ENCODE results near the gene ARFGEF2. TPM values are rescaled to one million over a fixed set of nuclear protein-coding genes. Genes with fewer than 3 reads are reported as not detected.

The ARFGEF2 gene
- polyA plus RNA-seq, 1 donor from 2014 or later, result 19.8 TPM

- Histone ChIP-seq H3K9ac (ENCODE audit: low read length) (no peak overlapping the region), H3K27ac (ENCODE audit: low read length) (no peak overlapping the region), H3K27me3 (ENCODE audit: insufficient read depth, low read depth, low read length) (no peaks in the 10 kb centered on the region), H3K9me2 (ENCODE audit: insufficient read depth, low read length) (no peaks in the 10 kb centered on the region), H3K4me3 (ENCODE audit: low read length) (no peak overlapping the region), H3K9me3 (ENCODE audit: low read length) (no peaks in the 10 kb centered on the region), H3F3A (ENCODE audit: insufficient read depth, low read length, poor library complexity, severe bottlenecking) (no peaks in the 10 kb centered on the region), H3K36me3 (ENCODE audit: insufficient read depth, low read length) (no peaks in the 10 kb centered on the region), H4K20me1 (ENCODE audit: insufficient read depth) (no peaks in the 10 kb centered on the region), H3K4me2 (ENCODE audit: low read length) (no peak overlapping the region), H3K79me2 (replicated peaks; ENCODE audit: insufficient read depth, low read length) (no peaks in the 10 kb centered on the region), H2AFZ (ENCODE audit: low read depth, low read length) (no peak overlapping the region)
- no peak for TF ChIP-seq EZH2 (IDR thresholded peaks at IDR 0.05; ENCODE audit: borderline replicate concordance, insufficient read depth, low read length, poor library complexity, severe bottlenecking)
- TF ChIP-seq TAF1 (IDR thresholded peaks at IDR 0.05; ENCODE audit: low read depth), result no peak
- TF ChIP-seq RAD21 (conservative IDR thresholded peaks at IDR 0.05), result no peak
- no peak for TF ChIP-seq REST (IDR thresholded peaks at IDR 0.05; ENCODE audit: borderline replicate concordance)
- TF ChIP-seq POLR2AphosphoS5 (IDR thresholded peaks at IDR 0.05), result no peak
- no peak for TF ChIP-seq CTCF (IDR thresholded peaks at IDR 0.05; ENCODE audit: poor library complexity, severe bottlenecking)
- no peak for TF ChIP-seq SMC3 (conservative IDR thresholded peaks at IDR 0.05; ENCODE audit: poor library complexity)
- TF ChIP-seq MXI1 (conservative IDR thresholded peaks at IDR 0.05; ENCODE audit: poor library complexity, severe bottlenecking), result no peak
- no peak for TF ChIP-seq EP300 (conservative IDR thresholded peaks at IDR 0.05; ENCODE audit: poor library complexity, severe bottlenecking)
These were observed 78.7 kb downstream of the ARFGEF2 start for GRCh38 chr20:48999890-49000870.

GRCh38 chr20:49001741-49002140 is 80.2 kb downstream of the ARFGEF2 start:
- TF ChIP-seq POLR2AphosphoS5 (IDR thresholded peaks at IDR 0.05) (no peak), MXI1 (conservative IDR thresholded peaks at IDR 0.05; ENCODE audit: poor library complexity, severe bottlenecking) (no peak), SMC3 (conservative IDR thresholded peaks at IDR 0.05; ENCODE audit: poor library complexity) (no peak), REST (IDR thresholded peaks at IDR 0.05; ENCODE audit: borderline replicate concordance) (no peak)
- no peaks in the 10 kb centered on the region for H3K27me3 ChIP-seq (ENCODE audit: insufficient read depth, low read depth, low read length)
- H2AFZ ChIP-seq (ENCODE audit: low read depth, low read length), result no peak overlapping the region
- no peaks in the 10 kb centered on the region for H3K79me2 ChIP-seq (replicated peaks; ENCODE audit: insufficient read depth, low read length)
- H3K9me3 ChIP-seq (ENCODE audit: low read length), result no peaks in the 10 kb centered on the region
- no peaks in the 10 kb centered on the region for H3F3A ChIP-seq (ENCODE audit: insufficient read depth, low read length, poor library complexity, severe bottlenecking)
- H3K4me3 ChIP-seq (ENCODE audit: low read length), result no peak overlapping the region
- no peaks in the 10 kb centered on the region for H4K20me1 ChIP-seq (ENCODE audit: insufficient read depth)
- no peaks in the 10 kb centered on the region for H3K9me2 ChIP-seq (ENCODE audit: insufficient read depth, low read length)
- no peak overlapping the region for H3K4me2 ChIP-seq (ENCODE audit: low read length)
- H3K27ac ChIP-seq (ENCODE audit: low read length), result no peak overlapping the region
- H3K36me3 ChIP-seq (ENCODE audit: insufficient read depth, low read length), result no peaks in the 10 kb centered on the region
- no peak overlapping the region for H3K9ac ChIP-seq (ENCODE audit: low read length)
